ENCODE measurements around the gene MPND. TPM values are rescaled to one million over a fixed set of nuclear protein-coding genes. Genes with fewer than 3 reads are reported as not detected.

MPND gene
- total and polyA plus RNA-seq, 2 of the 13 experiments (the other 11 are each of a cell fraction or from before 2014, with no cell fraction given): 10.8 to 15.8 TPM

DNA sequence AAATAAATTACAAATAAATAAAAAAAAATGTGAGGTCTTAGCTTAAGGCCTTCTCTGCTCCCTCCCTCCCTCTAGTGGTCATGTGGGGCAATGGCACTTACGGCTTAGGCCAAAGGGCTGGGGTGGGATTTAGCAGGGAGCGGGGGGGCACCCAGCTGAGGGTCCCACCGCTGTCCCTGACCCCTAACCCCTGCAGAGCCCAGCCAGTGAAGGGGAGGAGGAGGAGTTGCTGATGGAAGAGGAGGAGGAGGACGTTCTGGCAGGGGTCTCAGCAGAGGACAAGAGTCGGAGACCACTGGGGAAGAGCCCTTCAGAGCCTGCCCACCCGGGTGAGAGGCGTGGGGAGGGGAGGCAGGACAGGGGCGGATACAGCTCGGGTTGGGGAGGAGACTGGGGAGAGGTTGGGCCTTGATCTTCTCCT lies 9.3 kb downstream of the MPND start (continued):
- TF ChIP-seq ZNF552 (CRISPR knock-in tag; IDR thresholded peaks at IDR 0.05; ENCODE audit: borderline replicate concordance): no peak
- TF ChIP-seq KDM4B (CRISPR knock-in tag; IDR thresholded peaks at IDR 0.05): no peak
- TF ChIP-seq ZNF263 (CRISPR knock-in tag; IDR thresholded peaks at IDR 0.05): no peak
- TF ChIP-seq STAG1 (CRISPR knock-in tag; IDR thresholded peaks at IDR 0.05): peak; percentile 65
- no peak for TF ChIP-seq ZNF773 (CRISPR knock-in tag; IDR thresholded peaks at IDR 0.05; ENCODE audit: borderline replicate concordance)
- TF ChIP-seq, protein P1, sequence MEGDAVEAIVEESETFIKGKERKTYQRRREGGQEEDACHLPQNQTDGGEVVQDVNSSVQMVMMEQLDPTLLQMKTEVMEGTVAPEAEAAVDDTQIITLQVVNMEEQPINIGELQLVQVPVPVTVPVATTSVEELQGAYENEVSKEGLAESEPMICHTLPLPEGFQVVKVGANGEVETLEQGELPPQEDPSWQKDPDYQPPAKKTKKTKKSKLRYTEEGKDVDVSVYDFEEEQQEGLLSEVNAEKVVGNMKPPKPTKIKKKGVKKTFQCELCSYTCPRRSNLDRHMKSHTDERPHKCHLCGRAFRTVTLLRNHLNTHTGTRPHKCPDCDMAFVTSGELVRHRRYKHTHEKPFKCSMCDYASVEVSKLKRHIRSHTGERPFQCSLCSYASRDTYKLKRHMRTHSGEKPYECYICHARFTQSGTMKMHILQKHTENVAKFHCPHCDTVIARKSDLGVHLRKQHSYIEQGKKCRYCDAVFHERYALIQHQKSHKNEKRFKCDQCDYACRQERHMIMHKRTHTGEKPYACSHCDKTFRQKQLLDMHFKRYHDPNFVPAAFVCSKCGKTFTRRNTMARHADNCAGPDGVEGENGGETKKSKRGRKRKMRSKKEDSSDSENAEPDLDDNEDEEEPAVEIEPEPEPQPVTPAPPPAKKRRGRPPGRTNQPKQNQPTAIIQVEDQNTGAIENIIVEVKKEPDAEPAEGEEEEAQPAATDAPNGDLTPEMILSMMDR (CRISPR knock-in tag; IDR thresholded peaks at IDR 0.05): peak; percentile 75
- TF ChIP-seq FOXA1 (IDR thresholded peaks at IDR 0.05): no peak
- TF ChIP-seq FOXA1 (CRISPR knock-in tag; IDR thresholded peaks at IDR 0.05): no peak
- TF ChIP-seq, protein P2, sequence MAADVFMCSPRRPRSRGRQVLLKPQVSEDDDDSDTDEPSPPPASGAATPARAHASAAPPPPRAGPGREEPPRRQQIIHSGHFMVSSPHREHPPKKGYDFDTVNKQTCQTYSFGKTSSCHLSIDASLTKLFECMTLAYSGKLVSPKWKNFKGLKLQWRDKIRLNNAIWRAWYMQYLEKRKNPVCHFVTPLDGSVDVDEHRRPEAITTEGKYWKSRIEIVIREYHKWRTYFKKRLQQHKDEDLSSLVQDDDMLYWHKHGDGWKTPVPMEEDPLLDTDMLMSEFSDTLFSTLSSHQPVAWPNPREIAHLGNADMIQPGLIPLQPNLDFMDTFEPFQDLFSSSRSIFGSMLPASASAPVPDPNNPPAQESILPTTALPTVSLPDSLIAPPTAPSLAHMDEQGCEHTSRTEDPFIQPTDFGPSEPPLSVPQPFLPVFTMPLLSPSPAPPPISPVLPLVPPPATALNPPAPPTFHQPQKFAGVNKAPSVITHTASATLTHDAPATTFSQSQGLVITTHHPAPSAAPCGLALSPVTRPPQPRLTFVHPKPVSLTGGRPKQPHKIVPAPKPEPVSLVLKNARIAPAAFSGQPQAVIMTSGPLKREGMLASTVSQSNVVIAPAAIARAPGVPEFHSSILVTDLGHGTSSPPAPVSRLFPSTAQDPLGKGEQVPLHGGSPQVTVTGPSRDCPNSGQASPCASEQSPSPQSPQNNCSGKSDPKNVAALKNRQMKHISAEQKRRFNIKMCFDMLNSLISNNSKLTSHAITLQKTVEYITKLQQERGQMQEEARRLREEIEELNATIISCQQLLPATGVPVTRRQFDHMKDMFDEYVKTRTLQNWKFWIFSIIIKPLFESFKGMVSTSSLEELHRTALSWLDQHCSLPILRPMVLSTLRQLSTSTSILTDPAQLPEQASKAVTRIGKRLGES (CRISPR knock-in tag; IDR thresholded peaks at IDR 0.05; ENCODE audit: borderline replicate concordance): no peak
- no peak for TF ChIP-seq ZNF510 (CRISPR knock-in tag; IDR thresholded peaks at IDR 0.05; ENCODE audit: low read depth)
- TF ChIP-seq ZNF790 (CRISPR knock-in tag; IDR thresholded peaks at IDR 0.05; ENCODE audit: borderline replicate concordance): no peak
- TF ChIP-seq RELA (CRISPR knock-in tag; IDR thresholded peaks at IDR 0.05): no peak
- no peak for TF ChIP-seq TBX3 (IDR thresholded peaks at IDR 0.05; ENCODE audit: borderline replicate concordance)
- TF ChIP-seq, protein P3, sequence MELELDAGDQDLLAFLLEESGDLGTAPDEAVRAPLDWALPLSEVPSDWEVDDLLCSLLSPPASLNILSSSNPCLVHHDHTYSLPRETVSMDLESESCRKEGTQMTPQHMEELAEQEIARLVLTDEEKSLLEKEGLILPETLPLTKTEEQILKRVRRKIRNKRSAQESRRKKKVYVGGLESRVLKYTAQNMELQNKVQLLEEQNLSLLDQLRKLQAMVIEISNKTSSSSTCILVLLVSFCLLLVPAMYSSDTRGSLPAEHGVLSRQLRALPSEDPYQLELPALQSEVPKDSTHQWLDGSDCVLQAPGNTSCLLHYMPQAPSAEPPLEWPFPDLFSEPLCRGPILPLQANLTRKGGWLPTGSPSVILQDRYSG (CRISPR knock-in tag; IDR thresholded peaks at IDR 0.05): no peak
- TF ChIP-seq, protein P4, sequence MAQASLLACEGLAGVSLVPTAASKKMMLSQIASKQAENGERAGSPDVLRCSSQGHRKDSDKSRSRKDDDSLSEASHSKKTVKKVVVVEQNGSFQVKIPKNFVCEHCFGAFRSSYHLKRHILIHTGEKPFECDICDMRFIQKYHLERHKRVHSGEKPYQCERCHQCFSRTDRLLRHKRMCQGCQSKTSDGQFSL (CRISPR knock-in tag; IDR thresholded peaks at IDR 0.05): 0 out of 2 replicates have a peak, but pooled peaks have one; percentile 67
- TF ChIP-seq ZNF326 (CRISPR knock-in tag; IDR thresholded peaks at IDR 0.05; ENCODE audit: borderline replicate concordance): no peak
- TF ChIP-seq GATAD1 (CRISPR knock-in tag; IDR thresholded peaks at IDR 0.05): no peak
- no peak for TF ChIP-seq ONECUT2 (CRISPR knock-in tag; IDR thresholded peaks at IDR 0.05)
- TF ChIP-seq, protein P5, sequence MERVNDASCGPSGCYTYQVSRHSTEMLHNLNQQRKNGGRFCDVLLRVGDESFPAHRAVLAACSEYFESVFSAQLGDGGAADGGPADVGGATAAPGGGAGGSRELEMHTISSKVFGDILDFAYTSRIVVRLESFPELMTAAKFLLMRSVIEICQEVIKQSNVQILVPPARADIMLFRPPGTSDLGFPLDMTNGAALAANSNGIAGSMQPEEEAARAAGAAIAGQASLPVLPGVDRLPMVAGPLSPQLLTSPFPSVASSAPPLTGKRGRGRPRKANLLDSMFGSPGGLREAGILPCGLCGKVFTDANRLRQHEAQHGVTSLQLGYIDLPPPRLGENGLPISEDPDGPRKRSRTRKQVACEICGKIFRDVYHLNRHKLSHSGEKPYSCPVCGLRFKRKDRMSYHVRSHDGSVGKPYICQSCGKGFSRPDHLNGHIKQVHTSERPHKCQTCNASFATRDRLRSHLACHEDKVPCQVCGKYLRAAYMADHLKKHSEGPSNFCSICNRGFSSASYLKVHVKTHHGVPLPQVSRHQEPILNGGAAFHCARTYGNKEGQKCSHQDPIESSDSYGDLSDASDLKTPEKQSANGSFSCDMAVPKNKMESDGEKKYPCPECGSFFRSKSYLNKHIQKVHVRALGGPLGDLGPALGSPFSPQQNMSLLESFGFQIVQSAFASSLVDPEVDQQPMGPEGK (CRISPR knock-in tag; IDR thresholded peaks at IDR 0.05): peak; percentile 68
- no peak for TF ChIP-seq PHF21A (CRISPR knock-in tag; IDR thresholded peaks at IDR 0.05)
- no peak for TF ChIP-seq ZNF10 (CRISPR knock-in tag; IDR thresholded peaks at IDR 0.05; ENCODE audit: borderline replicate concordance, low read depth)
- TF ChIP-seq SCMH1 (CRISPR knock-in tag; IDR thresholded peaks at IDR 0.05; ENCODE audit: borderline replicate concordance): no peak
- TF ChIP-seq SP2 (CRISPR knock-in tag; IDR thresholded peaks at IDR 0.05): no peak
- no peak for TF ChIP-seq ZNF34 (CRISPR knock-in tag; IDR thresholded peaks at IDR 0.05; ENCODE audit: borderline replicate concordance)
- no peak for TF ChIP-seq ZNF577 (CRISPR knock-in tag; IDR thresholded peaks at IDR 0.05; ENCODE audit: borderline replicate concordance, low read depth)

Data from HepG2 (cell line).